ENCODE results near the gene CDK6.

Gene CDK6

GRCh38 chr7:92813390-92814024, 22.9 kb downstream of the CDK6 start:
- TF ChIP-seq CTCF (IDR thresholded peaks at IDR 0.05; ENCODE audit: insufficient read depth, low read depth, low read length, missing control alignments): no peak
- no peak overlapping the region for H3K4me3 ChIP-seq (ENCODE audit: low read length)
- no peak for DNase-seq (ENCODE audit: low read depth)

- no peak for DNase-seq (ENCODE audit: low read depth)
- TF ChIP-seq CTCF (IDR thresholded peaks at IDR 0.05; ENCODE audit: insufficient read depth, low read depth, low read length, missing control alignments): no peak
- H3K4me3 ChIP-seq (ENCODE audit: low read length): no peak overlapping the region
These were observed 25.2 kb downstream of the CDK6 start for GRCh38 chr7:92811158-92811557.

GRCh38 chr7:92809760-92810573, 26.4 kb downstream of the CDK6 start:
- H3K4me3 ChIP-seq (ENCODE audit: low read length): no peak overlapping the region
- DNase-seq (ENCODE audit: low read depth): peak; percentile 92
- TF ChIP-seq CTCF (IDR thresholded peaks at IDR 0.05; ENCODE audit: insufficient read depth, low read depth, low read length, missing control alignments): no peak

GRCh38 chr7:92809397-92809759, 27.0 kb downstream of the CDK6 start:
- no peak for DNase-seq (ENCODE audit: low read depth)
- TF ChIP-seq CTCF (IDR thresholded peaks at IDR 0.05; ENCODE audit: insufficient read depth, low read depth, low read length, missing control alignments): no peak
- no peak overlapping the region for H3K4me3 ChIP-seq (ENCODE audit: low read length)

- no peak for DNase-seq (ENCODE audit: low read depth)
- no peak for TF ChIP-seq CTCF (IDR thresholded peaks at IDR 0.05; ENCODE audit: insufficient read depth, low read depth, low read length, missing control alignments)
- no peak overlapping the region for H3K4me3 ChIP-seq (ENCODE audit: low read length)
These were observed 27.7 kb downstream of the CDK6 start for GRCh38 chr7:92808635-92809034.

- TF ChIP-seq CTCF (IDR thresholded peaks at IDR 0.05; ENCODE audit: insufficient read depth, low read depth, low read length, missing control alignments): no peak
- peak; percentile 82 for DNase-seq (ENCODE audit: low read depth)
- no peak overlapping the region for H3K4me3 ChIP-seq (ENCODE audit: low read length)
These were observed 28.4 kb downstream of the CDK6 start for GRCh38 chr7:92808006-92808405.

Measured in epithelial cell of esophagus (primary cell).